NCI-H1436 (cell line): ENCODE results near the gene SLC35A3.

Experiments
- DNase-seq: peaks from one replicate; lab custom pipeline; 2025; lab: John Stamatoyannopoulos, UW

SLC35A3 gene

GRCh38 chr1:100077531-100077930 lies 107.7 kb downstream of the SLC35A3 start:
- DNase-seq: no peak

DNA sequence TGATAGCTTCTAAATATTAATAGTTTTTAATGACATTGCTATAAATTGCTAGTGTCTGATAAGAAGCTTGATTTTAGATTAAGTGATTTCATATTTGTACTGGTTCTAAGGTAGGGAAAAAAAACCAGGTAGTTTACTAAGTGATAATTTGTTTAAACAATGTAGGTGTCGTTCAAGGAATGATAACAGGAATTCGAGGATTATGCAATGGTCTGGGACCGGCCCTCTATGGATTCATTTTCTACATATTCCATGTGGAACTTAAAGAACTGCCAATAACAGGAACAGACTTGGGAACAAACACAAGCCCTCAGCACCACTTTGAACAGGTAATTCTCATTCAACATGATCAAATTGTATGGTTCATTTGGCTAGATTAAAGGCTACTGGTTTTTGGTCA lies 110.5 kb downstream of the SLC35A3 start:
- no peak for DNase-seq
